Natural killer cell (primary cell): ENCODE data around the gene SLC29A2. TPM values are rescaled to one million over a fixed set of nuclear protein-coding genes. Genes with fewer than 3 reads are reported as not detected.
A peak's percentile ranks its signal among the peaks of the same experiment; 100 is the strongest.
"Not testable (repeated sequence)": the region's sequence is repeated elsewhere in the genome, so short reads cannot be mapped to it uniquely, and the experiment has no call there.

Experiments used
- ATAC-seq, 3 donors: fragments of 150-1000 bp in 2 of 3; fragments of 200-7000 bp in 1 of 3; cut with Tn5 transposase; 1 replicate in 1 of 3; 2 replicates in 2 of 3; pipeline ENCODE4 v1.10.0; 2021; ENCODE audit warnings: mild to moderate bottlenecking in 2 of 3, moderate library complexity in 2 of 3
- DNase-seq, 2 donors: peaks; one replicate each; pipeline versions ENCODE4 v3.0.0 to v3.0.0-alpha.2; 2013 to 2021; ENCODE audit warnings: mixed read lengths in 1 of 2
- H3K27ac ChIP-seq: one replicate; pipeline ENCODE4 v1.5.1; 2013; ENCODE audit warnings: mild to moderate bottlenecking, low read length
- H3K27me3 ChIP-seq: one replicate; pipeline ENCODE4 v1.6.1; 2013; ENCODE audit warnings: low read length; ENCODE audit not compliant: control insufficient read depth, insufficient read depth
- H3K36me3 ChIP-seq: one replicate; pipeline ENCODE4 v1.6.1; 2013; ENCODE audit warnings: low read length; ENCODE audit not compliant: control insufficient read depth, insufficient read depth
- H3K4me1 ChIP-seq: one replicate; pipeline ENCODE4 v1.6.1; 2013; ENCODE audit warnings: low read length; ENCODE audit not compliant: control insufficient read depth, insufficient read depth
- H3K4me3 ChIP-seq: one replicate; pipeline ENCODE4 v1.5.1; 2013; ENCODE audit warnings: low read length
- H3K9me3 ChIP-seq: one replicate; pipeline ENCODE4 v1.6.1; 2013; ENCODE audit warnings: low read length; ENCODE audit not compliant: control insufficient read depth, insufficient read depth
- H3K27ac Mint-ChIP-seq, 2 donors: one replicate each; pipeline ENCODE4 v1.8.0; 2022; ENCODE audit warnings: mild to moderate bottlenecking in 2 of 2, mixed read lengths in 2 of 2, moderate library complexity in 1 of 2
- H3K27me3 Mint-ChIP-seq, 2 donors: one replicate each; pipeline ENCODE4 v1.8.0; 2022; ENCODE audit warnings: low read depth in 2 of 2, mixed read lengths in 2 of 2
- H3K36me3 Mint-ChIP-seq: one replicate; pipeline ENCODE4 v1.8.0; 2022; ENCODE audit warnings: mixed read lengths
- H3K4me1 Mint-ChIP-seq, 2 donors: one replicate each; pipeline ENCODE4 v1.8.0; 2022; ENCODE audit warnings: mixed read lengths in 2 of 2
- H3K4me3 Mint-ChIP-seq: one replicate; pipeline ENCODE4 v1.8.0; 2022; ENCODE audit warnings: mild to moderate bottlenecking, moderate library complexity, mixed read lengths
- H3K9me3 Mint-ChIP-seq, 2 donors: one replicate each; pipeline ENCODE4 v1.8.0; 2022; ENCODE audit warnings: mixed read lengths in 2 of 2
- WGBS: methylation state at CpG from one replicate; pipeline ENCODE4 v1.1.7; 2013; ENCODE audit warnings: missing lambda C conversion rate; ENCODE audit not compliant: insufficient coverage; 5-methylcytosine and 5-hydroxymethylcytosine counted together
- intact Hi-C: fragments of 100-400 bp; cut with micrococcal nuclease; formaldehyde crosslinking; loops from one replicate; pipeline ENCODE4 v1.14.2; 2022
- total RNA-seq, 4 donors: library from RNA; stranded (reverse); fragments of 120-200 nt in 1 of 4; gene quantifications; one replicate each; pipeline versions ENCODE4 v1.2.3 to v1.2.4, GENCODE V29; 2013 to 2022
- TF ChIP-seq, protein P1 (sequence below): fragments of 200-600 bp; IDR thresholded peaks from one replicate; pipeline ENCODE4 v1.8.0; 2022; ENCODE audit warnings: antibody characterized with exemption

The SLC29A2 gene
- total RNA-seq, 3 donors from 2014 or later (not counting 1 experiment from before 2014, with no cell fraction given): 1.5 to 1.8 (median 1.6) TPM

DNA sequence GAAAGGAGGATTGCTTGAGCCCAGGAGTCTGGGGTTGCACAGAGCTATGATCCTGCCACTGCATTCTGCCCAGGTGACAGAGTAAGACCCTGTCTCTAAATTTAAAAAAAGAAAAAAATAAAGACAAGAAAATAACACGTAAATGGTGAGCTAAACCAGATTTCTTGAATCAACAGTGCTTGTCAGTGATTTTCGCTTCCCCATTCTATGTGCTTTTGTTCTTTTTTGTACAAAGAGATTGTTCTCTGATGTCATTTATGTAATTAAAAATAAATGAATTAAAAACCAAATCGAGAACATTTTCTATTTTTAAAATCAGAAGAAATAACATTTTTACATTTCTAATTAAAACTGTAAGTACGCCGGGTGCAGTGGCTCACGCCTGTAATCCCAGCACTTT lies 19.8 kb upstream of the SLC29A2 start:
- DNase-seq (no peak), ATAC-seq (no peak)
- TF ChIP-seq, protein P1, sequence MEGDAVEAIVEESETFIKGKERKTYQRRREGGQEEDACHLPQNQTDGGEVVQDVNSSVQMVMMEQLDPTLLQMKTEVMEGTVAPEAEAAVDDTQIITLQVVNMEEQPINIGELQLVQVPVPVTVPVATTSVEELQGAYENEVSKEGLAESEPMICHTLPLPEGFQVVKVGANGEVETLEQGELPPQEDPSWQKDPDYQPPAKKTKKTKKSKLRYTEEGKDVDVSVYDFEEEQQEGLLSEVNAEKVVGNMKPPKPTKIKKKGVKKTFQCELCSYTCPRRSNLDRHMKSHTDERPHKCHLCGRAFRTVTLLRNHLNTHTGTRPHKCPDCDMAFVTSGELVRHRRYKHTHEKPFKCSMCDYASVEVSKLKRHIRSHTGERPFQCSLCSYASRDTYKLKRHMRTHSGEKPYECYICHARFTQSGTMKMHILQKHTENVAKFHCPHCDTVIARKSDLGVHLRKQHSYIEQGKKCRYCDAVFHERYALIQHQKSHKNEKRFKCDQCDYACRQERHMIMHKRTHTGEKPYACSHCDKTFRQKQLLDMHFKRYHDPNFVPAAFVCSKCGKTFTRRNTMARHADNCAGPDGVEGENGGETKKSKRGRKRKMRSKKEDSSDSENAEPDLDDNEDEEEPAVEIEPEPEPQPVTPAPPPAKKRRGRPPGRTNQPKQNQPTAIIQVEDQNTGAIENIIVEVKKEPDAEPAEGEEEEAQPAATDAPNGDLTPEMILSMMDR: no peak
- Histone ChIP-seq H3K36me3 (no peaks in the 10 kb centered on the region), H3K27me3 (no peaks in the 10 kb centered on the region), H3K4me3 (no peak overlapping the region), H3K27ac (no peak overlapping the region), H3K4me1 (peaks cover 5% of the 10 kb centered on the region), H3K9me3 (no peaks in the 10 kb centered on the region)
- no peaks in the 10 kb centered on the region for H3K9me3 Mint-ChIP-seq
- H3K27me3 Mint-ChIP-seq: peaks cover 0 to 7% of the 10 kb centered on the region in 2 donors
- no peak overlapping the region for H3K4me3 Mint-ChIP-seq
- H3K27ac Mint-ChIP-seq: no peak overlapping the region
- H3K4me1 Mint-ChIP-seq: peaks cover 1 to 3% of the 10 kb centered on the region in 2 donors
- 56% methylated on average over 5 of the region's 6 CpGs for WGBS
- intact Hi-C loops: no loop called here
- no peaks in the 10 kb centered on the region for H3K36me3 Mint-ChIP-seq

- ATAC-seq (peak; percentile 79 to 88 (median 85)), DNase-seq (peak; percentile 53 to 87)
- H3K9me3 Mint-ChIP-seq: no peaks in the 10 kb centered on the region
- TF ChIP-seq, protein P1: peak; percentile 73
- no peak overlapping the region for H3K4me3 ChIP-seq
- no peaks in the 10 kb centered on the region for H3K27me3 ChIP-seq
- peaks cover 0 to 7% of the 10 kb centered on the region in 2 donors for H3K27me3 Mint-ChIP-seq
- H3K4me3 Mint-ChIP-seq: no peak overlapping the region
- WGBS: 33% methylated on average over 8 of the region's 8 CpGs
- H3K9me3 ChIP-seq: no peaks in the 10 kb centered on the region
- peaks cover 6 to 8% of the 10 kb centered on the region in 2 donors for H3K4me1 Mint-ChIP-seq
- no peaks in the 10 kb centered on the region for H3K36me3 Mint-ChIP-seq
- H3K4me1 ChIP-seq: peaks cover 9% of the 10 kb centered on the region
- no peaks in the 10 kb centered on the region for H3K36me3 ChIP-seq
- intact Hi-C loops: loop anchor here (1.0 to 5.0 kb wide), 2 partner anchors 77 to 167 kb away; no protein-coding TSS in a partner anchor
- no peak overlapping the region for H3K27ac Mint-ChIP-seq
- no peak overlapping the region for H3K27ac ChIP-seq
Measured at GRCh38 chr11:66388780-66389386, 17.3 kb upstream of the SLC29A2 start.

DNA sequence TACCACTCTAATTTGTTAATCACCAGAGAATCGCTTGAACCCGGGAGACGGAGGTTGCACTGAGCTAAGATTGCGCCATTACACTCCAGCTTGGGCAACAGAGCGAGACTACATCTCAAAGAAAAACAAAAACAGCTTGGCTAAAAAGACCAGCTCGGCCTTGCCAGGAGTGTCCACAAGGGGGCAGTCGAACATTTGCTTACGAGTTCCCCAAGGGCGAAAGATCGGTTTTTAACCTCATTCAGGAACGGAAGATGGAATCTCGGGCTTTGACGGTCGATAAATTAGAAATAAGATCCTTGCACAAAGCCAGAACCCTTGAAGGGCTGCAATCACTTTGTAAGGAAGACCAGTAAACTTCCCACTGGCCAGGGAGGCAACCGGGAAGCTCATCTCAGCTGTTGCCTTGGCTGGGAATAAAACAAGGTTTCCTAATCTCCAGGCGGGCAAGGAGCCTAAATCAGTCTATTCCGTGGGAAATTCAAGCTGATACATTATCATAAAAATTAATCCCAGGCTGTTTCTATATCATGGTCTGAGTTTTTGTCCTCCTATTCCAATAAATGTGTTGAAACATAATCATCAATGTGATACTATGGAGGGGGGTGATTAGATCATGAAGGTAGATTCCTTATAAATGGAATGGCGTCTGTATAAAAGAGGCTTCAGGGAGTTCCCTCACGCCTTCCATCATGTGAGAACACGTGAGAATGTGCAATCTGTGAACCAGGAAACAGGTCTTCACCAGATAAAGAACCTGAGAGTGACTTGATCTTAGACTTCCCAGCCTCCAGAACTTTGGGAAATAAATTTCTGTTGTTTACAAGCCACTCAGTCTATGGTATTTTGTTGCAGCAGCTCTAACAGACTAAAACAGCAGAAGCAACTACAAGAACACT lies 14.9 kb upstream of the SLC29A2 start:
- Histone ChIP-seq H3K27ac (no peak overlapping the region), H3K9me3 (no peaks in the 10 kb centered on the region), H3K36me3 (no peaks in the 10 kb centered on the region), H3K27me3 (no peaks in the 10 kb centered on the region), H3K4me1 (peaks cover 9% of the 10 kb centered on the region), H3K4me3 (no peak overlapping the region)
- no peaks in the 10 kb centered on the region for H3K36me3 Mint-ChIP-seq
- H3K9me3 Mint-ChIP-seq: no peaks in the 10 kb centered on the region
- TF ChIP-seq, protein P1: peak; percentile 82
- H3K4me1 Mint-ChIP-seq: peaks cover 6 to 8% of the 10 kb centered on the region in 2 donors
- peak overlapping the region in 1 of 2 donors; percentile 47 for H3K27ac Mint-ChIP-seq
- WGBS: 4% methylated on average over 18 of the region's 20 CpGs
- DNase-seq (peak; percentile 73 to 90), ATAC-seq (peak; percentile 74 to 79 (median 77))
- intact Hi-C loops: loop anchor here (5.0 kb wide), 1 partner anchor 164 kb away; no protein-coding TSS in a partner anchor
- peak overlapping the region; percentile 13 for H3K4me3 Mint-ChIP-seq
- H3K27me3 Mint-ChIP-seq: peaks cover 0 to 7% of the 10 kb centered on the region in 2 donors

GRCh38 chr11:66384316-66384715 lies 12.8 kb upstream of the SLC29A2 start:
- H3K27ac Mint-ChIP-seq, DNase-seq, H3K27me3 ChIP-seq, H3K36me3 Mint-ChIP-seq, H3K9me3 ChIP-seq, H3K27ac ChIP-seq, H3K27me3 Mint-ChIP-seq, H3K9me3 Mint-ChIP-seq, H3K4me3 Mint-ChIP-seq, H3K36me3 ChIP-seq, H3K4me3 ChIP-seq, H3K4me1 Mint-ChIP-seq, ATAC-seq, H3K4me1 ChIP-seq, intact Hi-C loops: not testable (repeated sequence)
- WGBS: 93% methylated on average over 13 of the region's 13 CpGs

- DNase-seq, H3K27me3 ChIP-seq, H3K4me1 ChIP-seq, ATAC-seq, H3K4me1 Mint-ChIP-seq, H3K36me3 ChIP-seq, intact Hi-C loops, H3K9me3 ChIP-seq, H3K4me3 Mint-ChIP-seq, H3K27ac Mint-ChIP-seq, H3K9me3 Mint-ChIP-seq, H3K4me3 ChIP-seq, H3K36me3 Mint-ChIP-seq, H3K27me3 Mint-ChIP-seq, H3K27ac ChIP-seq: not testable (repeated sequence)
- WGBS: 35% methylated on average over 6 of the region's 7 CpGs
Measured at GRCh38 chr11:66380264-66380663, 8.7 kb upstream of the SLC29A2 start.
